H1 (cell line): ENCODE measurements around the gene PRR23E. TPM values are rescaled to one million over a fixed set of nuclear protein-coding genes. Genes with fewer than 3 reads are reported as not detected.

ENCODE experiments used
- BCL11A ChIP-seq, 2 experiments: IDR thresholded peaks; one replicate each; pipeline ENCODE4 v1.6.1; 2011; ENCODE audit warnings: low read depth in 2 of 2, low read length in 2 of 2, mild to moderate bottlenecking in 2 of 2
- CHD1 ChIP-seq: IDR thresholded peaks from 2 replicates; pipeline ENCODE4 v1.6.1; 2012; ENCODE audit warnings: low read depth, low read length, improper control_type of control experiment
- GTF2F1 ChIP-seq: IDR thresholded peaks from 2 replicates; pipeline ENCODE4 v1.6.1; 2012; ENCODE audit warnings: low read depth, low read length, improper control_type of control experiment, borderline replicate concordance
- NRF1 ChIP-seq: IDR thresholded peaks from 2 replicates; pipeline ENCODE4 v1.6.1; 2011; ENCODE audit warnings: mild to moderate bottlenecking, low read depth, low read length, improper control_type of control experiment
- SIRT6 ChIP-seq: IDR thresholded peaks from one replicate; pipeline ENCODE4 v1.7.1; 2012; ENCODE audit warnings: low read length, inconsistent platforms
- polyA plus RNA-seq, 7 experiments: library from polyadenylated mRNA; depleted of rRNA in 3 of 7; stranded (reverse) in 5 of 7; unstranded in 2 of 7; fragments of >200 nt in 5 of 7; fragments of 200-250 nt in 2 of 7; gene quantifications; 1 replicate in 5 of 7; 2 replicates in 1 of 7; 4 replicates in 1 of 7; pipeline versions ENCODE4 v1.2.1 to v1.2.3, GENCODE V29; 2011 to 2013; ENCODE audit warnings: missing spikeins in 2 of 7, mixed read lengths in 2 of 7
- total RNA-seq: library from RNA; stranded (reverse); fragmentation: NEBNext Ultra II Directional; extraction: Animal tissue kit (Norgen Biotek cat#: 25700); gene quantifications from 2 replicates; pipeline ENCODE4 v1.2.1, GENCODE V29; 2021
- TF ChIP-seq, protein P1 (sequence below): IDR thresholded peaks from 2 replicates; pipeline ENCODE4 v1.6.1; 2012; ENCODE audit warnings: low read length, inconsistent platforms

Gene PRR23E
- total and polyA plus RNA-seq, 2 of the 8 experiments (the other 6 are each of a cell fraction or from before 2014, with no cell fraction given): not detected

DNA sequence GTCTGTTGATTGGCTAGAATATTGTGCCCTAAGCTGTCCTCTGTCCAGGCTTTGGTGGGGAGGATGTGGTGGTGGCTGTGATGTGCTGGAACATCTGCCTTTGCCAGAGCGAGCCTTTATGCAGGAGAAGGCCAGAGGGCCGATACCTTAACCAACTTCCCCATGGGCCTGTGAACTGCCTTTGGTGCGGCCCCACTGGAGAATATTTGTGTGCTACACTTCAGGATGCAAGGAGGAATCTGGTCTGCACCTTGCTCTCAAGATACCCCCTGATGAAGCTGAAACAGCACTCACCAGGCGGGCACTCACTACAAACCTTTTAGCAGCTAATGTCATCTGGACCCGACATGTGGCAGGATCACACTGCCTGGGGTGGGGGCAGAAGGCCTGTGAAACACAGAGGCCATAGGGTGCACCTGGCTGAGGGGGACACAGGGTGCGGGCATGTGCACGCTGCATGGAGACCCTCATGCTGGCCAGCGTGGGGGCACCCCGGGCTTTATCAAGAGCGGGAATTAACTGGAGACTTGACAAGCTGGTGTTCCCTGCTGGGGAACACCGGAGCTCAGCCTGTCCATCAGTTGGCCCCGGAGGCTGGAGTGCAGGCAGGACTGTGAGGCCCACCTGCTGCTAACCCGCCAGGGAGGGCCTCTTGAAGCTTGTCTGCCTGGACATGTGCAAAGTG lies 16.4 kb downstream of the PRR23E start (continued):
- no peak for TF ChIP-seq SIRT6
- TF ChIP-seq, protein P1, sequence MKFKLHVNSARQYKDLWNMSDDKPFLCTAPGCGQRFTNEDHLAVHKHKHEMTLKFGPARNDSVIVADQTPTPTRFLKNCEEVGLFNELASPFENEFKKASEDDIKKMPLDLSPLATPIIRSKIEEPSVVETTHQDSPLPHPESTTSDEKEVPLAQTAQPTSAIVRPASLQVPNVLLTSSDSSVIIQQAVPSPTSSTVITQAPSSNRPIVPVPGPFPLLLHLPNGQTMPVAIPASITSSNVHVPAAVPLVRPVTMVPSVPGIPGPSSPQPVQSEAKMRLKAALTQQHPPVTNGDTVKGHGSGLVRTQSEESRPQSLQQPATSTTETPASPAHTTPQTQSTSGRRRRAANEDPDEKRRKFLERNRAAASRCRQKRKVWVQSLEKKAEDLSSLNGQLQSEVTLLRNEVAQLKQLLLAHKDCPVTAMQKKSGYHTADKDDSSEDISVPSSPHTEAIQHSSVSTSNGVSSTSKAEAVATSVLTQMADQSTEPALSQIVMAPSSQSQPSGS: no peak
- TF ChIP-seq BCL11A (IDR thresholded peaks at IDR 0.05; ENCODE audit: low read depth in 2 of 2, low read length in 2 of 2): no peak
- no peak for TF ChIP-seq CHD1
- TF ChIP-seq NRF1: no peak
- TF ChIP-seq GTF2F1: no peak
